T-helper 9 cell (primary cell): ENCODE data around the gene ALB.
"Not testable (repeated sequence)": the region's sequence is repeated elsewhere in the genome, so short reads cannot be mapped to it uniquely, and the experiment has no call there.

ENCODE experiments used
- DNase-seq: peaks from one replicate; pipeline ENCODE4 v3.0.0-alpha.2; 2020
- total RNA-seq, 2 donors: gene quantifications; one replicate each; lab custom pipeline; 2026; lab: John Stamatoyannopoulos, UW

Gene ALB
- total RNA-seq, result 0 to 0.07 reads per million in 2 donors

DNA sequence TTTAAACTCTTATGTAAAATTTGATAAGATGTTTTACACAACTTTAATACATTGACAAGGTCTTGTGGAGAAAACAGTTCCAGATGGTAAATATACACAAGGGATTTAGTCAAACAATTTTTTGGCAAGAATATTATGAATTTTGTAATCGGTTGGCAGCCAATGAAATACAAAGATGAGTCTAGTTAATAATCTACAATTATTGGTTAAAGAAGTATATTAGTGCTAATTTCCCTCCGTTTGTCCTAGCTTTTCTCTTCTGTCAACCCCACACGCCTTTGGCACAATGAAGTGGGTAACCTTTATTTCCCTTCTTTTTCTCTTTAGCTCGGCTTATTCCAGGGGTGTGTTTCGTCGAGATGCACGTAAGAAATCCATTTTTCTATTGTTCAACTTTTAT lies at the start of gene ALB:
TSS of gene ALB (plus strand) at position 246 of the 400 bp plus-strand sequence. CDS start at position 287, 41 bp downstream.
- no peak for DNase-seq

DNA sequence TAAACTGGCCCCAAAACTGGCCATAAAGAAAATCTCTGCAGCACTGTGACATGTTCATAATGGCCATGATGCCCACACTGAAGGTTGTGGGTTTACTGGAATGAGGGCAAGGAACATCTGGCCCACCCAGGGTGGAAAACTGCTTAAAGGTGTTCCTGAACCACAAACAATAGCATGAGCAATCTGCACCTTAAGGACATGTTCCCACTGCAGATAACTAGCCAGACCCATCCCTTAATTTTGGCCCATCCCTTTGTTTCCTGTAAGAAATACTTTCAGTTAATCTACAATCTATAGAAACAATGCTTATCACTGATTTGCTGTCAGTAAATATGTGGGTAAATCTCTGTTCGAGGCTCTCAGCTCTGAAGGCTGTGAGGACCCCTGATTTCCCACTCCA lies 46.9 kb upstream of the ALB start:
- not testable (repeated sequence) for DNase-seq

DNA sequence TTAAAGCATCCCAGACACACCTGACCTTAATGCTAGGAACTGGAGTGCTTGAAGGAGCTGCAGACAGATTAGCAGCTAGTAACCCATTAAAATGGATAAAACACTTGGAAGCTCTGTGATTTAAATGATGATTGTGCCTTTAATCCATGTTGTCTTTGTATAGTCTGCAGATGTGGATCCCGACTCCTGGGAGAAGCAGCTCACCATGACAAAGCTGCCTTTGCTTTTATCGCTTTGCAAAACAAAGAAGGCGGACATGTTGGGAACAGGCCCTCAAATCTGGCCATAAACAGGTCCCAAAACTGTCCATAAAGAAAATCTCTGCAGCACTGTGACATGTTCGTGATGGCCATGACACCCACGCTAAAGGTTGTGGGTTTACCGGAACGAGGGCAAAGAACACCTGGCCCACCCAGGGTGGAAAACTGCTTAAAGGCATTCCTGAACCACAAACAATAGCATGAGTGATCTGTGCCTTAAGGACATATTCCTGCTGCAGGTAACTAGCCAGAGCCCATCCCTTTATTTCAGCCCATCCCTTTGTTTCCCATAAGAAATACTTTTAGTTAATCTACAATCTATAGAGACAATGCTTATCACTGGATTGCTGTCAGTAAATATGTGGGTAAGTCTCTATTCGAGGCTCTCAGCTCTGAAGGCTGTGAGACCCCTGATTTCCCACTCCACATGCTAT lies 34.4 kb upstream of the ALB start:
- not testable (repeated sequence) for DNase-seq

DNA sequence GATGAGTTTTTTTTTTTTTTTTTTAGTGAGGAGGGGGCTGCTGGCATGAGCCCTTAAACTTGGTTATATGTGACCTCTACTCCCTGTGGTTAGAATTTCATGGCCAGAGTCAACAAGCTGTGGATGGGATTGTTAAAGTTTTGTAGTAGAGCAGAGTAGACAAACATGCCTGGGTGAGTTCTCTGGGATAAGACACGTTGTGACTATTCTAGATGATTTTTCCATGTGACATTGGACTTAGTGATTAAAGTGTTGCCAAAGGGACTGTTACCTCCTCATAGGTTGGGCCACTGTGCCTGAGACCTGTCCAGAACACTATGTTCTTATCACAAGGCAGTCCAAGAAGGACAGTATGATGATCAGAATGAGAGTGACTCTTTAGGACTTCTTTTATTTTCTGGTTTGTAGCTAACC lies 28.8 kb upstream of the ALB start:
- DNase-seq, result no peak

DNA sequence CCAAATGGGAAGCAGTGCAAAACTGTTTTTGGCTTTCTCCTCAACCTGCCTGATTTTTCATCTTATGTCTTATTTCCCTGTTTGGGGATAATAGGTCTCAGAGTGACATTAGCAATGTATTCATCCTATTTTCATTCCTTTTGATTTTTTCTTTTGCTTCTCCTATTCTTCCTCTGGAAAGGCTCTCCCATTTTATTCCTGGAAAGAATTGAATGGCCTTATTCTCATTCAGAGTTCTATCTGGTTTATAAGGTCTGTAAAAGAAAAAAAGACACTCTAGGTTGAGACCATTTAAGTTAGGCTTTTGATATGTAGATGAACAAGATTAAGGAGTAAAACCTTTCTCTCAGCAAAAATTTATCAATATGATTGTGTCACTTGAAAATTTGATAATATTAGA lies 27.8 kb upstream of the ALB start:
- no peak for DNase-seq

DNA sequence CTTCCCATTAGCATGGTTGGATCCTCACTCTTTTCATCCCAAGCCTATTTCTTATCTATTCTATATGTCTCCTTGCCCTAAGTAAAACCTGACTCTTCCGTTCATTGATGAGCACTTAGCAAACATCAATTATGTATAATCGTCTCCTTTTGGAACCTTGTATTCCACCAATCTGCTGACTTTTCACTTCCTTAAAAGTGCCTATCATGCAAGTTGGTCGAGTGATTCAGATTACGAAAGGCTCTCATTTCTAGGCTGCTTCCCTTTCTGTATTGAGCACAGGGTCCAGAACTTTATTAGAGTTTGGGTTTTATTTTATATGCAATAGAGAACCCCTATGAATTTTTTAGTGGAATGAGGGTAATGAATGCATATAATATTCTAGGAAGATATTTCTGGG lies 27.1 kb upstream of the ALB start:
- no peak for DNase-seq

DNA sequence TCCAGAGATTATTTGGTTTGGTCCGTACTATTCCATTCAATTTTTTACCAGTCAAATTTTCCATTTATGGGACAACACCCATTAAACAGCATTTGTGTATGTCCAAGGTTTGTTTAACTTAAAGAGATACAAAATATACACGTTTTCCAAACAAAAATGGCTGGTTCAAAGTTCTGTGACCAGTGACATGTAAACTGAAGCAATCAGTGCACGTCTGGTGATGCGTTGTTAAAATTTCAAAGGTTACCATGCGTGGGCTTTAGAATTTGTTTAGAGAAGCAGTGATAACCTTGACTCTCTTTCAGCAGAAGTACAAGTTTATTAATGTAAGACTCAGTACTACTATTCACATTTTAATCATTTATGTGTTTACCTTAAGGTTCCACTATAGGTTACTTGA lies 25.2 kb upstream of the ALB start:
- no peak for DNase-seq

DNA sequence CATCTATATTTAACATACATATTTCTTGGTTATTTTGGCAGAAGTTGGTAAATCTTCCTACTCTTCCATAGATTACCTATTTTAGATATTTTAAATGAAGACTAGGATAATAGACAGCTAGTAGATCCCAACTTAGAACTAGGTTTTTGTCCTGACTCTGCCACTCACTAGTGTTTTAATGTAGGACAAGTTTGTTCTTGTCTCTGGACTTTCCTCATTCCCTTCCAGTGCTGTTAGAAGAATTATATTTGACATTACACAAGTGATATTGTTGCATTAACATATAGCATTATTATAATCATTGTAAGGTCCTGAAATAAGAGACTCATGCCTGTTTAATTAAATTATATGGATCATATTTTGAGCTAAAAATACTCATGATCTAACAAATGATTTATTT lies 24.1 kb upstream of the ALB start:
- no peak for DNase-seq

DNA sequence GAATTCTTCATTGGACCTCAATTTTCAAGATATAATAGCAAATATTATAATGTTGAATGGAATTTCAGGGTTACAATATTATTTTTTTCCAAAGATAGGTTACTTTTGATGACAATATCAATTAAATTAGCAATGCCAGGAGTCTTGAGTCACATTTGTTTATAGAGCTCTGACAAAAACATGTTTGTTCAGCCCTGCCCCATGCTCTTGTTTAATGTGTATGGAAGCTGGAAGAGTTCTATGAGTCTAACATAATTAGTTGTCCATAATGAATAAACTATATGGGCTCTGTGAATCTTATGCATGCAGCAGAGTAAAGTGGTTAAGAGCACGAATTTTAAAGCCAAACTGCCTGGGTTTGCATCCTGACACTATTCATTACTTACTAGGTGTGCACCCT lies 22.9 kb upstream of the ALB start:
- no peak for DNase-seq

DNA sequence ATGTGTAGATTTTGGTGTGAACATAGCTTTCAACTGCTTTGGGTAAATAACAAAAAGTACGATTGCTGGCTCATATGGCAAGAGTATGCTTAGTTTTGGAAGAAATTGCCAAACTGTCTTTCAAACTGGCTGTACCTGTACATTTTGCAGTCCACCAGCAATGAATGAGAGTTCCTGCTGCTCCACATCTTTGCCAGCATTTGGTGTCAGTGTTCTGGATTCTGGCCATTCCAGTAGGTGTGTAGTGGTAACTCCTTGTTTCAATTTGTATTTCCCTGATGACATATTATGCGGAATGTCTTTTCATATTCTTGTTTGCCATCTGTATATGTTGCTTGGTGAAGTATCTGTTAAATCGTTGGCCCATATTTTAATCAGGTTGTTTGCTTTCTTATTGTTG lies 20.6 kb upstream of the ALB start:
- no peak for DNase-seq

DNA sequence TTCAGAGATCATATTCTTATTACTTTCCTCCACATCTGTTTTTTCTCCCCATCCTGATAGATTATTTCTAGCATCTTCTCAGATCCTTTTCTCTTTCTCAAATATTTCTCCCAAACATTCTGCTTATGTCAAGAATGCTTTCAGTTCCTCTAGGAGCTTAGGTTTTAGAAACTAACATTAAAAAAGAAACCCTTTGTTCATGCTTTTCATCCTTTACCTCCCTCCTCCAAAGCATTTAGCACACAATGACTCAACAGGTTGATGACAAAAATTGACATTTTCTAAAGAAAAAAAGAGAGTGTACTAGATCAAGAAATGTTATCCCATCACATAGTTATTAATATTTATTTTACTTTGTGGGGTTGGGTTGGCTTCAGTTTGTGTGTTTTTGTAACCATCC lies 16.5 kb upstream of the ALB start:
- DNase-seq, result no peak

DNA sequence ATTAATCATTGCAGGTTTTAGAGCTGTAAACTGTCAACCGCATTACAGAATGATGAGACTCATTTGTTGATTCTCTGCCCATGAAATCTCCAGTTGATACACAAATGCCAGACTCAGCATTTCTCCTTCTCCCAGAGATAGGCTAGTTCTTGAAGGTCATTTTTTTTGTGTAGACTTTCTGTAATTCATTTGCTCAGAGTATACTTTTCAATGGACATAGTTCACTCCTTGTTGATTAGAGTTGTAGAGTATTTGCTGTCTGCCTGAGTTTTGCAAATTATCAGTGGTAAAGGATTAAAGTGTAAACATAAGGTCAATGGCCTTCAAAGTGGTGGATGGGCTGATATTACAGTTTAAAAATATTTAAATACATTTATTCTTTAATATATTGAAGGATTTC lies 15.2 kb upstream of the ALB start:
- no peak for DNase-seq

DNA sequence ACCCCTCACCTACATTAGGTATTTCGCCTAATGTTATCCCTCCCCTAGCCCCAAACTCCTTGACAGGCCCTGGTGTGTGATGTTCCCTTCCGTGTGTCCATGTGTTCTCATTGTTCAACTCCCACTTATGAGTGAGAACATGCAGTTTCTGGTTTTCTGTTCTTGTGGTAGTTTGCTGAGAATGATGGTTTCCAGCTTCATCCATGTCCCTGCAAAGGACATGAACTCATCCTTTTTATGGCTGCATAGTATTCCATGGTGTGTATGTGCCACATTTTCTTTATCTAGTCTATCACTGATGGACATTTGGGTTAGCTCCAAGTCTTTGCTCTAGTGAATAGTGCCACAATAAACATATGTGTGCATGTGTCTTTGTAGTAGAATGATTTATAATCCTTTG lies 14.4 kb upstream of the ALB start:
- DNase-seq, result not testable (repeated sequence)

DNA sequence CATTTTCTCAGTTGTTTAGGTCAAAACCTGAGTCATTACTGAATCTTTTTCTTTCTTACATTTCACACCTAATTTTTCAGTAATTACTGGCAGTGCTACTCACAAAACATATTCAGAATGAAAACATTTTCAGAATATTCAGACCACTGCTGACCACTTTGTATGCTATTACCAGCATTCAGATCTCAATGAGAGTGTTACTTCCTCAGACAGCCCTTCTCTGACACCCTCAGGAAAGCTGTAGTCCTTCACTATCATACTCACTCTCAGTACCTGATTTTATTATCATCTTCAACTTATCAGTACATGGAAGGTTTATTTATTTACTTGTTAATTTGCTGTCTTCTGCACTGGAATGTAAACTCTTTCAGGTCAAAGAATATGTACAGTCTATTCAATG lies 12.3 kb upstream of the ALB start:
- no peak for DNase-seq

DNA sequence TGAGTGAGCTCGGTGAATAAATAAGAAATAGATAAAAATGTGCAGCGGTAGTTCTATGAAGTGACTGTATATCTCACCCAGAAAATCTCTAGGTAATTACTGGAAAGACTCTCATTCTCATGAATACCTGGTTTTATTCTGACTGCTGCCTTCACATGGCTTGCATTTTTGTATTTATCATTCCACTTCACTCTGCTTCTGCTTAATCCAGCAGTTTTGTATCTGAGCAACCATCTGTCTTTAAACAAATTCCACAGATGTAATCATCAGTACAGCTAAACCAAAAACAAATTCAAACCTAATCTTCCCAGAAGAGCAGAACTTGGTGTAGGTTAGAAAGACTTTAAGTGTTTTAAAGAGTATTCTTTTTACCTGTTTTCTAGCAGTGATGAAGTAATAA lies 11.2 kb upstream of the ALB start:
- no peak for DNase-seq

DNA sequence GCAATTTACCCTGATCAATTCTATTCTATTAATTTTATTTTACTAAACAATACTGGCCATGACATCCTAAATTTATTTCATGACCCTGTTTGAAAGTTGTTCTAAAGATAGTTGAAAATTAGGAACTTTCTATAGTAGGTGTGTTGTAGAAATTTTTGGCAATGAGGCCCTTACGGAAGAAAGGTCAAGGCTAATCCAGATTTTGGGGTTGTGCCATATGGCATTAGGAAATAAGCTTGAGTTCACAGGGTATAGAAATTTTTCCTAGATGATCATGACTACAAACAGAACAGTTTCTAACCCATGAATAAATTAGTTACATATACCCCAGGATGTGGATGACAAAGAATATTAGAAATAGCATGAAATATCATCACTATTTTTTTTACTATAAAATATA lies 7.8 kb upstream of the ALB start:
- DNase-seq, result no peak

DNA sequence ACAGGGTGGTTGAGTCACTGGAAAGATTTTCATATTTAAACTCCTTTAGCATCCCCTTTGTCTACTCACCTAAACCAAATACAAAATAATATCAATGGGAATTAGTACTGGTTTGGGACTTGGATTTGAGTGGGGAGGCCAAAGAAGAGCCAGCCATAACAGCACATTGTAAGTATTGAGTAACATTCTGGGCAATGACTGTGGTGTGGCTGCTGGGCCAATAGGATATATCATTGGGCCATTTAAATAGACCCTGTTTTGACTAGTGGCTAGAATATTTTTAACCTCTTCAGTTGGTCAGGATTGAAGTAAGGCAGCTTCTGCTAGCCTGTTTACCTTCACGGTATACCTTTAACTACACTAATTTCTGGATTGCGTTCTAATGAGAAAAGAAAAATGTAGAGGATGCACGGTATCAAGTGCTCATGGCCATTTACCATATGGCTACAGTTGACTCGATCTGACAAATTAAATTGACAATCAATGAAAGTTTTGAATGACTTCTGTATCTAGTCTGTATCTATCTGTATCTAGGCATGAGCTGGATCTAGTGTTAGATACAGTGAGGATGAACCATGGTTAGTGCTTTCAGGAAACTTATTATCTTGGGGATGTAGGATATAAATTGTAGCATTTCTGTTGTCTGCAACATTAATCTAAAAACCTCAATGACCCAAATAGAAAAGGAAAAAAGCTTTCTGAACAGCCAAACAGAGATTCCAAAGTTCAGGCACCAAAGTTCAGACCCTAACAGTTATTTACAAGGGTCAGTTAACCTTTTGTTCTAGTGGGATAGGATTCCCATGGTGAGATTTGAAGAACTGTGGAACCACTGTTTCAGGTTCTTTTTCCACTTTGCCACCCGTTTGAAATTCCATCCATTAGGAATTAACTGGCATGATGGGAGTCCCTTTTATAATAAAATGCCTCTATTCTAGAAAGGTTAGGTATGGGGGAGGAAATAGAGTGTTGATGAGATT lies 6.8 kb upstream of the ALB start:
- no peak for DNase-seq

DNA sequence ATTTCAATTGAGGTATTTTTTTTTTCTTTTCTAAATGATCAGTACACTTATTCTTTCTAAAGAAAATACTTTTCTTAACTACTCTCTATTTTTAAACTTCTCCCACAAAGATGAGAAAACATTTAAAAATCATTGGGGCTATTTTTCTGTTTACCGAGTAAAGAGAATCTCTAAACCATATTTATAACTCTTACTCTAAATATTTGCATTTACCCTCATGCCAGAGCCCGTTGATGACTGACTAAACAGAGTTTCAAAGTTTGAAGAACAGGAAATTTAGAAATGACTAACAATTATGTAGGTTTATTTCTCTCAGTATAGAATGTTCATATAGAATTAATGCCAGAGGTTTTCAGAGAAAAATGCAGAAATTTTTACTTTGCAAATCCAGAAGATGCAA lies 2.7 kb upstream of the ALB start:
- no peak for DNase-seq

DNA sequence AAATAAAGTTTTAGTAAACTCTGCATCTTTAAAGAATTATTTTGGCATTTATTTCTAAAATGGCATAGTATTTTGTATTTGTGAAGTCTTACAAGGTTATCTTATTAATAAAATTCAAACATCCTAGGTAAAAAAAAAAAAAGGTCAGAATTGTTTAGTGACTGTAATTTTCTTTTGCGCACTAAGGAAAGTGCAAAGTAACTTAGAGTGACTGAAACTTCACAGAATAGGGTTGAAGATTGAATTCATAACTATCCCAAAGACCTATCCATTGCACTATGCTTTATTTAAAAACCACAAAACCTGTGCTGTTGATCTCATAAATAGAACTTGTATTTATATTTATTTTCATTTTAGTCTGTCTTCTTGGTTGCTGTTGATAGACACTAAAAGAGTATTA lies 370 bp downstream of the ALB start:
- no peak for DNase-seq

DNA sequence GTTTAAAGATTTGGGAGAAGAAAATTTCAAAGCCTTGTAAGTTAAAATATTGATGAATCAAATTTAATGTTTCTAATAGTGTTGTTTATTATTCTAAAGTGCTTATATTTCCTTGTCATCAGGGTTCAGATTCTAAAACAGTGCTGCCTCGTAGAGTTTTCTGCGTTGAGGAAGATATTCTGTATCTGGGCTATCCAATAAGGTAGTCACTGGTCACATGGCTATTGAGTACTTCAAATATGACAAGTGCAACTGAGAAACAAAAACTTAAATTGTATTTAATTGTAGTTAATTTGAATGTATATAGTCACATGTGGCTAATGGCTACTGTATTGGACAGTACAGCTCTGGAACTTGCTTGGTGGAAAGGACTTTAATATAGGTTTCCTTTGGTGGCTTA lies 1.1 kb downstream of the ALB start:
- DNase-seq, result no peak

DNA sequence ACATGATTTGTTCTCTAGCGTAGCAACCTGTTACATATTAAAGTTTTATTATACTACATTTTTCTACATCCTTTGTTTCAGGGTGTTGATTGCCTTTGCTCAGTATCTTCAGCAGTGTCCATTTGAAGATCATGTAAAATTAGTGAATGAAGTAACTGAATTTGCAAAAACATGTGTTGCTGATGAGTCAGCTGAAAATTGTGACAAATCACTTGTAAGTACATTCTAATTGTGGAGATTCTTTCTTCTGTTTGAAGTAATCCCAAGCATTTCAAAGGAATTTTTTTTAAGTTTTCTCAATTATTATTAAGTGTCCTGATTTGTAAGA lies 2.4 kb downstream of the ALB start:
- DNase-seq, result no peak

DNA sequence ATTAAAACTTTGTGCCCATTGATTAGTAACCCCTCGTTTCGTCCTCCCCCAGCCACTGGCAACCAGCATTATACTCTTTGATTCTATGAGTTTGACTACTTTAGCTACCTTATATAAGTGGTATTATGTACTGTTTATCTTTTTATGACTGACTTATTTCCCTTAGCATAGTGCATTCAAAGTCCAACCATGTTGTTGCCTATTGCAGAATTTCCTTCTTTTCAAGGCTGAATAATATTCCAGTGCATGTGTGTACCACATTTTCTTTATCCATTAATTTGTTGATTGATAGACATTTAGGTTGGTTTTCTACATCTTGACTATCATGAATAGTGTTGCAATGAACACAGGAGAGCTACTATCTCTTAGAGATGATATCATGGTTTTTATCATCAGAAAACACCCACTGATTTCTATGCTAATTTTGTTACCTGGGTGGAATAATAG lies 3.2 kb downstream of the ALB start:
- DNase-seq, result no peak

DNA sequence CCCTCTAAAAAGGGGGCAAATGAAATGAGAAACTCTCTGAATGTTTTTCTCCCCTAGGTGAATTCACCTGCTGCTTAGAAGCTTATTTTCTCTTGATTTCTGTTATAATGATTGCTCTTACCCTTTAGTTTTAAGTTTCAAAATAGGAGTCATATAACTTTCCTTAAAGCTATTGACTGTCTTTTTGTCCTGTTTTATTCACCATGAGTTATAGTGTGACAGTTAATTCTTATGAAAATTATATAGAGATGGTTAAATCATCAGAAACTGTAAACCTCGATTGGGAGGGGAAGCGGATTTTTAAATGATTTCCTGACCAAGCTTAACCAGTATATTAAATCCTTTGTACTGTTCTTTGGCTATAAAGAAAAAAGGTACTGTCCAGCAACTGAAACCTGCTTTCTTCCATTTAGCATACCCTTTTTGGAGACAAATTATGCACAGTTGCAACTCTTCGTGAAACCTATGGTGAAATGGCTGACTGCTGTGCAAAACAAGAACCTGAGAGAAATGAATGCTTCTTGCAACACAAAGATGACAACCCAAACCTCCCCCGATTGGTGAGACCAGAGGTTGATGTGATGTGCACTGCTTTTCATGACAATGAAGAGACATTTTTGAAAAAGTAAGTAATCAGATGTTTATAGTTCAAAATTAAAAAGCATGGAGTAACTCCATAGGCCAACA lies 4.2 kb downstream of the ALB start:
- DNase-seq, result no peak
